GM12864 (cell line): Measurements from ENCODE around the gene TPMT.

Source experiments
- DNase-seq: peaks from one replicate; pipeline ENCODE4 v3.0.0-alpha.2; 2011; ENCODE audit warnings: low read depth
- H3K4me3 ChIP-seq: 2 replicates; pipeline ENCODE4 v1.5.1; 2011; ENCODE audit warnings: mild to moderate bottlenecking, low read depth, low read length, control low read depth
- CTCF ChIP-seq: IDR thresholded peaks from 2 replicates; pipeline ENCODE4 v1.5.1; 2011; ENCODE audit warnings: low read depth, mild to moderate bottlenecking, moderate library complexity, low read length, control low read depth, inconsistent platforms; ENCODE audit errors: missing control alignments

TPMT gene

DNA sequence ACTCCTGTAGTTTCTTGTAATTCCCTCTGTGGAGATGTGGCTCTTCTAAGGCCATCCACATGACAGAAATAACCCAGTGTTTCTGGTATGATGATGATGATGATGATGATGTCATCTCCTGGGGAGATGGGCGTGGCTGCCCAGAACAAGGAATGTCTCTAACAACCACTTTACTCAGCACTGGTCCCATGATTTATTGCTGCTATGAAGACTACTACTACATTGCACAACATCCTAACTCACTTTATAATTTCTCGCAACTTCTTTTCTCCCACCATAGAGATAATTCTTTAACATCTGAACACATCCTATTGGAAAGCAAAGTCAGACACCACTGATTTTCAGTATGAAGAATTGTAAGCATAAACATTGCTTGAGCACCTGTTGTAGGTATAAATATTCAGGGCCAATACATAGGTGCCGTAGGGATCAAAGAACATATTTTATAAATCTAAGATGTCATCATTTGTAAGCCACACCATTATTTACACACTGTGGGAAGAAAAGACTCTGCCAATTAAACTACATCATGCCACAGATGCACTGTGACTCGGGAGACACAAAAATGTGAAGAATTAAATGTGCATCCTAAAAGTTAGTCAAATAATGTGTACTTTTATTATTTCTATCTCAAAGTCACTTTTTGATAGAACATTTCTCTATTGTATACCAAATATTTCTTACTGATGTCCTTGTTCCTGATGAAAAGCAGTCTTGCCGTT, 6.4 kb downstream of the TPMT start:
- DNase-seq, result no peak
- no peak for TF ChIP-seq CTCF
- H3K4me3 ChIP-seq, result no peak overlapping the region

- DNase-seq, result no peak
- TF ChIP-seq CTCF, result no peak
- no peak overlapping the region for H3K4me3 ChIP-seq
These were observed 7.3 kb downstream of the TPMT start for GRCh38 chr6:18147616-18148015.

- DNase-seq, result no peak
- TF ChIP-seq CTCF, result no peak
- no peak overlapping the region for H3K4me3 ChIP-seq
These were observed 7.7 kb downstream of the TPMT start for GRCh38 chr6:18147160-18147559.

DNA sequence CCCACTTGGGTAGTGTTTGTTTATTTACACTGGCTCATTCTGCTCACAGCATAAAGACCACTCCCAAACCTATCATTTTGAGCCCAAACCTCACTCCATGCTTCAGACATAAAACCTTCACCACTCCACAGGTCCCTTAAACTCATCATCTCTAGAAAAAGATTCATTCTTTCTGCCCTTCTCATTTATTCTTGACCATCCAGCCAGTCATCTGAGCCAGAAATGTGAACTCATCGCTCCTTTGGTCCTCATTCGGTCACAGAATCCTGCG, 12.4 kb downstream of the TPMT start:
- TF ChIP-seq CTCF, result no peak
- DNase-seq, result no peak
- H3K4me3 ChIP-seq, result no peak overlapping the region

GRCh38 chr6:18141805-18142590, 12.9 kb downstream of the TPMT start:
- no peak overlapping the region for H3K4me3 ChIP-seq
- no peak for TF ChIP-seq CTCF
- no peak for DNase-seq

DNA sequence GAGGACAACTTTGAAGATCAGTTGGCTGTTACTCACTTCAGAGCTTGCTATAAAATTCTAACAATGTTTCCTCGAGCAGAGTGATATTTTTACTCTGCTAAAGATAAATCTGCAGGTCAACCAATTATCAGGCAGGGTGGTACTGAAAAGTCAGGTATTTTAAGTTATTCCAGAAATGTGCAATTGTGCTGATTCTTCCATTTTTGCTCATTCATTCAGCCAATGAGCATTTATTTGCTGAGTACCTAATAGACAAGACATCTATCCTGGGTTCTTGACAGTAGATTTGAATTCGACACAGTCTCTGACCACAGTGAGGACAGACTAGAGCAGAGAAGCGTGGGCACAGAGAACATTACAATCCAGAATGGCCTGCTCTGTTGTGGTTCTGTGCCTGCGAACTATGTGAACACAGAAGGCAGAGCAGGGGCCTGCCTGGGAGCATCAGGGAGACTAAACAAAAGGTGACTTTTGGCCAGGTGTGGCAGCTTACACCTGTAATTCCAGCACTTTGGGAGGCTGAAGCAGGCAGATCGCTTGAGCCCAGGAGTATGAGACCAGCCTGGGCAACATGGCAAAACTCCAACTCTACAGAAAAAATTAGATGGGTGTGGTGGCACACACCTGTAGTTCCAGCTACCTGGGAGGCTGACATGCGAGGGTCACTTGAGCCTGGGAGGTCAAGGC, 14.8 kb downstream of the TPMT start:
- no peak for TF ChIP-seq CTCF
- no peak for DNase-seq
- no peak overlapping the region for H3K4me3 ChIP-seq
